Measurements from ENCODE around the gene MYH3.

The MYH3 gene

GRCh38 chr17:10648956-10649355 lies 8.2 kb downstream of the MYH3 start:
- DNase-seq (ENCODE audit: low read depth) = no peak

- no peak for DNase-seq (ENCODE audit: low read depth)
These were observed 8.7 kb downstream of the MYH3 start for GRCh38 chr17:10648381-10648780.

- peak; percentile 53 for DNase-seq (ENCODE audit: low read depth)
These were observed 10.6 kb downstream of the MYH3 start for GRCh38 chr17:10646392-10646990.

- DNase-seq (ENCODE audit: low read depth) = no peak
These were observed 16.6 kb downstream of the MYH3 start for GRCh38 chr17:10640475-10640874.

- no peak for DNase-seq (ENCODE audit: low read depth)
These were observed 19.0 kb downstream of the MYH3 start for GRCh38 chr17:10638151-10638550.

GRCh38 chr17:10635290-10635689 lies 21.8 kb downstream of the MYH3 start:
- no peak for DNase-seq (ENCODE audit: low read depth)

- no peak for DNase-seq (ENCODE audit: low read depth)
These were observed 23.2 kb downstream of the MYH3 start for GRCh38 chr17:10633738-10634379.

- DNase-seq (ENCODE audit: low read depth) = no peak
These were observed 25.4 kb downstream of the MYH3 start for GRCh38 chr17:10631701-10632100.

GRCh38 chr17:10631048-10631700 lies 25.9 kb downstream of the MYH3 start:
- no peak for DNase-seq (ENCODE audit: low read depth)

GRCh38 chr17:10629706-10630105 lies 27.4 kb downstream of the MYH3 start:
- DNase-seq (ENCODE audit: low read depth) = no peak

GRCh38 chr17:10628756-10629155 lies 28.4 kb downstream of the MYH3 start:
- DNase-seq (ENCODE audit: low read depth) = no peak

GRCh38 chr17:10626390-10626789 lies 30.7 kb downstream of the MYH3 start:
- no peak for DNase-seq (ENCODE audit: low read depth)

GRCh38 chr17:10624969-10625368 lies 32.1 kb downstream of the MYH3 start:
- DNase-seq (ENCODE audit: low read depth) = no peak

- DNase-seq (ENCODE audit: low read depth) = no peak
These were observed 33.3 kb downstream of the MYH3 start for GRCh38 chr17:10623737-10624338.

GRCh38 chr17:10622617-10623485 lies 34.3 kb downstream of the MYH3 start:
- DNase-seq (ENCODE audit: low read depth) = no peak

GRCh38 chr17:10621397-10621796 lies 35.7 kb downstream of the MYH3 start:
- no peak for DNase-seq (ENCODE audit: low read depth)

- DNase-seq (ENCODE audit: low read depth) = no peak
These were observed 36.3 kb downstream of the MYH3 start for GRCh38 chr17:10620823-10621222.

- peak; percentile 62 for DNase-seq (ENCODE audit: low read depth)
These were observed 38.9 kb downstream of the MYH3 start for GRCh38 chr17:10618202-10618635.

- no peak for DNase-seq (ENCODE audit: low read depth)
These were observed 40.0 kb downstream of the MYH3 start for GRCh38 chr17:10617120-10617505.

GRCh38 chr17:10616502-10617119 lies 40.5 kb downstream of the MYH3 start:
- no peak for DNase-seq (ENCODE audit: low read depth)

- peak; percentile 56 for DNase-seq (ENCODE audit: low read depth)
These were observed 42.5 kb downstream of the MYH3 start for GRCh38 chr17:10614536-10615155.
